GF-D8 (cell line): ENCODE results near the gene TBCD.

Source experiments
- DNase-seq: peaks from one replicate; lab custom pipeline; 2025; lab: John Stamatoyannopoulos, UW

The TBCD gene

GRCh38 chr17:82791532-82791931 is 39.7 kb downstream of the TBCD start:
- no peak for DNase-seq

DNA sequence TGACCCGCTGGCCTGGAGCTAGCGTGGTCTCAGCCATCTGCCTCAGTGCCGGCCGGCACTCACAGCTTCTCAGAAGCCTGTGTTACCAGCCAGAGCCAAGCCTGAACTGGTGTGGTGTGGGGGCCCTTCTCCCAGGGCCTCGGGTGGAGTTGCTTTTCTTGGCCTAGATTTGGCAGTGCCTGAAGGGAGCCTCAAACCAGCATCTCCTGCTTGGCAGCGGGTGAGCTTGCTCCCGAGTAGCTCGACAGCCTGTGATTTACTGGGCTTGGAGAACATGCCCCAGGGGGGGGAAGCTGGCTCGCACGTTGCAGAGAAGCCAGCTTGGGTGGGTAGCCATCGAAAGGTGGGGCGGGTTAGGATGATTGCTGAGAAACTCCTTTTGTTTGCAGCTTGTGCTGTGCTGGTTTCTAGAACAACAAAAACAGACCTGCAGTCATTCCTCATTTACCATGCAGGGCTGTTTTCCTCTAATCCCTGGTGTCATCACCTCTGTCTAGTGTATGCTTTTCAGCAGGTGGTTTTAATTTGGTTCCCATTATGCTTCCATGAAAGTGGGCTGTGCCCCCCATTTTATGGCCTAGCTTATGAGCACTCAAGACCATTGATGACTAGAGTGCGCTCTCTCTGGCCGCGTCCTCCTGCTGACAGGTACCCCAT is 42.2 kb downstream of the TBCD start:
- DNase-seq = no peak

- DNase-seq = no peak
These were observed 43.1 kb downstream of the TBCD start for GRCh38 chr17:82794781-82795482.

GRCh38 chr17:82795615-82796014 is 43.8 kb downstream of the TBCD start:
- no peak for DNase-seq

DNA sequence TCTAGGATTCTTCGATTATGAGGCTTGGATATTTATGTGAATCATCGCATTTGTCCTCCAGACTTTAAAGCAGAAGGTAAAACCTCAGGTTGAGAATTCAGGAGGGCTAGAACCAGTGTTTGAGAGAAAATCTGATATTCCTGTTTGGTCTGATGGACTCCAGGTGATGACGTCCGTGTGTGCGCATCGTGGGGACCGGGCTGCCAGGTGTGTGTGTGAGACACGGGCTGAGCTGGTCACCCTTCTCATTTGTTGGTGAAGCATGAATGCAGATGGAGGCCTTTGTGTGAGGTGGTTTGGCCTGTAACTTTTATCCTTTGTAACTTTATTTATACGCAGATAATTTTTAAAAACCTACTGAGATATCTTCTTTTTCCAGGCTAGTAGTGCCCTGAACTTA is 45.2 kb downstream of the TBCD start:
- no peak for DNase-seq

DNA sequence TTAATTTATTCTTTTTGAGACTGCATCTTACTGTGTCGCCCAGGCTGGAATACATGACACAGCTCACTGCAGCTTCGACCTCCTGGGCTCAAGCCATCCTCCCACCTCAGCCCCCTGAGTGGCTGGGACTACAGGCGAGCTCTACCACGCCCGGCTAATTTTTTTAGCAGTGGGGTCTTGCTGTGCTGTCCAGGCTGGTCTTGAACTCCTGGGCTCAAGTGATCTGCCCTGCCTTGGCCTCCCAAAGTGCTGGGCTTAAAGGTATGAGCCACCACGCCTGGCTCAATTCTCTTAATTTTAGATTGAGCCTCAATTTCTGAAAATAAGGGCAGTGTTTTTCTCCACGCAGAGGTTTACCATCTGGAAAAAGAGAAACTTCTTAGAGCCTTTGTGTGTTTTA is 46.9 kb downstream of the TBCD start:
- no peak for DNase-seq

DNA sequence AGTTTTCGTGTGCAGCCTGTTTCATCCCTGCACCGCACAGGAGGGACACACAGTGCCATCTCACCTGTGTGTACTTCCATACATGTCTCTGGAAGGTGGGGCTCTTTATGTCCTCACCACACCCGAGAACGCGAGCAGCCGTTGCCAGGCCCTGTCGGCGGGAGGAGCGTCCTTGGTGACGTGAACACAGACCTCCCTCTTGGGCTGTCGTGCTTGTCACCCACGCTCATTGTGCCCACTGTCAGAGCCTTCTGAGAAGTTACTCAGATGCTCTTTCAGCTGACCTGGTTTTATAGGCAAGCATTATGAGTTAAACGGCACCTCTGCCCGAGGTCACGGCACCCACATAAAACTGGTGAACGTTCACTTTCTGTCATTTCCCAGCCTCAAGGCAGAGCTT is 47.7 kb downstream of the TBCD start:
- DNase-seq = no peak

- DNase-seq = no peak
These were observed 49.0 kb downstream of the TBCD start for GRCh38 chr17:82800885-82801284.

DNA sequence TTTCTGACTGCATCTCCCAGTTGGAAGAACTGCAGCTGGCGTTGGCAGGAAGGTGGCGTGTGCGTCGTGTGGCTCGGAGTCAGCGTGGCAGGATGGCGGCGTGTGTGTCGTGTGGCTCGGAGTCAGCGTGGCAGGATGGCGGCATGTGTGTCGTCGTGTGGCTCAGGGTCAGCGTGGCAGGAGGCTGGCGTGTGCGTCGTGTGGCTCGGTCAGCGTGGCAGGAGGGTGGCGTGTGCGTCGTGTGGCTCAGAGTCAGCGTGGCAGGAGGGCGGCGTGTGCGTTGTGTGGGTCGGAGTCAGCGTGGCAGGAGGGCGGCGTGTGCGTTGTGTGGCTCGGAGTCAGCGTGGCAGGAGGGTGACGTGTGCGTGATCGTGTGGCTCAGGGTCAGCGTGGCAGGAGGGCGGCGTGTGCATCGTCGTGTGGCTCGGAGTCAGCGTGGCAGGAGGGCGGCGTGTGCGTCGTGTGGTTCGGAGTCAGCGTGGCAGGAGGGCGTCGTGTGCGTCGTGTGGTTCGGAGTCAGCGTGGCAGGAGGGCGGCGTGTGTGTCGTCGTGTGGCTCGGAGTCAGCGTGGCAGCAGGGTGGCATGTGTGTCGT is 49.6 kb downstream of the TBCD start:
- no peak for DNase-seq

DNA sequence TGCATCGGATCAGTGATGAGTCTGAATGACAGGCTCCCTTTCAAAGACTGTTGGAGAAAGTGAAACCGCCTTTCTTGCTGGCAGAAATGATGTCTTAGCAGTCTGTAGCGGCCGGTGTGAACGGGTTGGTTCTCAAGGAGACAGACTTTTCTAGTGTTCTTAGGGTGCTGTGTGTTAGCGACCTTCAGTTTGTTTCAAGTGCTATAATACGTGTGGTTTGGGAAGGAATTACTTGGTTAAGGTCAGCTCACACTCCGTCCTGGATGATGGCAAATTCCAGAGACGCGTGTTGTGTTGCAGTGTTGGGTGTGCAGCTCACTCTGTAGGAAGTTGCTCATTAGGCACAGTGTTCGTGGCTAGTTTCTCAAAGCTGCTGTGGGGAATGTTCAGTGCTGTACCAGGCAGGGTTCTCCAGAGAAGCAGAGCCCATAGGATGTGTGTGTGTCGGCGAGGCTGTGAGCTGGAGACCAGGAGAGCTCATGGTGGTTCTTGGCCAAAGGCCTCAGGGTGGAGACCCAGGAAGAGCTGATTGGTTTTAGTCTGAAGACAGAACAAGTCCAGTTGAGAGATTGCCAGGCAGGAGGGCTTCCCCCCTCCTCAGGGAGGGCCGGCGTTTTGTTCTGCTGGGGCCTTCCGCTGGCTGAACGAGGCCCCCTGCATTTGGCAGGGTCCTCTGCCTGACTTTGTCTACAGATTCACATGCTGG is 50.4 kb downstream of the TBCD start:
- no peak for DNase-seq

DNA sequence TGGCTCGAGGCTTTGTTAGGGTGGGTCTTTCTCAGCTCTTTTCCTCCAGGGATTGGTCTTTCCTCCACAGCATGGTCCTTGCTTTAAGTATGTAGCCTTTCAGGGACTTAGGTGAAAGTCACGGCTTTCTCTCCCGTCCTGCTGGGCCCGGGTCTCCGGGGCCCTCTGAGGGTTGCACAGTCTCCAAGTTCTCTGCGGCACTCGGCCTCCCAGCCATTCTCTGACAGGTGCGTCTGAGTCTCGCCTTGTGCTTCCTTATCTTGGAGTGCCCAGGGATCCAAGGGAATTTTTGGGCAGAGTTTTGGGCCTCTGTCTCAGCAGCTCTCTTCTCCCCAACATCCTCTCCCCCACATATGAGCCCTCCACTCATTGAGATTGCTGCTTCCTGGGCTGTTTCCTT is 51.3 kb downstream of the TBCD start:
- DNase-seq = no peak

DNA sequence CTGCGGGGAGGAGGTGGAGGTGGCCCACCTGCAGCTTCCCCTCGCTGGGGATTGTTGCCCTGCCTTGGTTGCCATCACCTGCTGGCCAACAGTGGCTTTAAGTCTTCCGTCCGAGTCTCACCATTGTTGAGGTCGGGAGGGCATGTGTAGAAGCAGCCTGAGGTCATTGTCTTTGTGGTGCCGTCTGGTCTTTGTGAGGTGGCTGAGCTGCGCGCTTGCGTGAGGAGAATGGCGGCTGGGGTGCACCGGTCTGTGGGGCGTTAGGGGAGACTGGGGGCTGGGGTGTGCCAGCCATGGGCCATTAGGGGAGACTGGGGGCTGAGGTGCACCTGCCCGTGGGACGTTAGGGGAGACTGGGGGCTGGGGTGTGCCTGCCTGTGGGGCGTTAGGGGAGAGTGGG is 51.7 kb downstream of the TBCD start:
- DNase-seq = no peak

GRCh38 chr17:82804442-82805191 is 52.8 kb downstream of the TBCD start:
- DNase-seq = no peak

- no peak for DNase-seq
These were observed 53.4 kb downstream of the TBCD start for GRCh38 chr17:82805254-82805653.

DNA sequence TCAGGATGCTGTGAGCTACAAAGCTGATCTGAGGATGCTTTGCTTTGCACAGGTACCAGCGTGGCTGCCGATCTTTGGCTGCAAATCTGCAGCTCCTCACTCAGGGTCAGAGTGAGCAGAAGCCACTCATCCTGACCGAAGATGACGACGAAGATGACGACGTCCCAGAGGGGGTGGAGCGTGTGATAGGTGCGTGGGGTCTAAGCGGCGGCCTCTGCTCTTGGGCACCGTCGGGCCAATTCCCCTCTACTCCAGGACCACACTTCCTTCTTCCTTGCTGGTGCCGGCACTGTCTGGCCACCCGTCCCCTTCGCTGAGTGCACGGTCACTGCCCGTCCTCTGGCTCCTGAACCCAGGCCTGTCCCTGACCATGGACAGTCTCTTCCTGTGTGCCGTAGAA is 54.0 kb downstream of the TBCD start:
- no peak for DNase-seq

DNA sequence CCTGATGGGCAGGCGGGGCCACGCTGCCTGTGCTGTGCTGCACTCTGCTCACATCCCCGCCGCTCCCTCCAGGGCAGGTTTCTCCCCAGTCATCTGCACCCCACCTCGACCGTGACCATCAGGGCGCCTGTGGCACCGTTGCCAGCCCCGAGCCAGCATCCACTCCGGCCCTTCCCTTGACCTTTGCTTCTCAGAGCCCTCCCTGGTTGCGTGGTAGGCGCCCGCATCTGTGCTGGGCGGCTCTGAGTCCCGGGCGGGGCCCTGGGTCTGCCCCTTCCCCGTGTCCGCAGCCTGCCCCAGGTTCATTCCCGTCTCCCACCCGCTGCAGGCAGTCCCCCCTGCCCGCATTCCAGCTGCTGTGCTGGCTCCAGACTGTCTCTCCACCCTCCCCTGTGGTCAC is 54.8 kb downstream of the TBCD start:
- no peak for DNase-seq

- no peak for DNase-seq
These were observed 55.2 kb downstream of the TBCD start for GRCh38 chr17:82807101-82807500.

DNA sequence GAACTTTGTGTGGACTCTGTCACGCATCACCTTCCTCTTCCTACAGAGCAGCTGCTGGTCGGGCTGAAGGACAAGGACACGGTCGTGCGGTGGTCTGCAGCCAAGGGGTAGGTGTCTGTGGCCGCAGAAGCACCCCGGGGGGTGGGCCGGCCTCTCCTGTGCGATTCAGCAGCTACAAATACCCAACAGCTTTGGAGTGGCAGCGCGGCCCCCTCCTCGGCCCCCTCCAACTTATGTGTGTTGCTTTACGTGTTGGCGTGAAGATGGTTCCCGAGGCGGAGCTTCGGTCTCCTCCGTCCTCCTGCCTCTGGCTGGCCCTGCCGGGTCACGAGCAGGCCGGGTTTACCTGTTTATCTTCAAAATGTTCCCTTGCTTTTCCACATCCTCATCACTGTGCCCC is 55.7 kb downstream of the TBCD start:
- DNase-seq = no peak

- no peak for DNase-seq
These were observed 56.1 kb downstream of the TBCD start for GRCh38 chr17:82808006-82808405.

- DNase-seq = no peak
These were observed 57.3 kb downstream of the TBCD start for GRCh38 chr17:82808921-82809905.
